GM06990 (cell line): ENCODE measurements around the gene BFSP2.

Experiments
- DNase-seq: peaks from one replicate; pipeline ENCODE4 v3.0.0-alpha.2; 2011; ENCODE audit not compliant: insufficient read length; ENCODE audit errors: extremely low read depth
- H3K27me3 ChIP-seq: replicated peaks from 2 replicates; pipeline ENCODE4 v1.6.0; 2011; ENCODE audit warnings: low read length; ENCODE audit not compliant: control insufficient read depth, insufficient read depth
- H3K36me3 ChIP-seq: 2 replicates; pipeline ENCODE4 v1.5.1; 2011; ENCODE audit warnings: low read length; ENCODE audit not compliant: control insufficient read depth, insufficient read depth
- H3K4me3 ChIP-seq: replicated peaks from 2 replicates; pipeline ENCODE4 v1.5.1; 2011; ENCODE audit warnings: low read depth, mild to moderate bottlenecking, control low read depth, low read length
- CTCF ChIP-seq: IDR thresholded peaks from 2 replicates; pipeline ENCODE4 v1.5.1; 2011; ENCODE audit warnings: low read length, control low read depth, mild to moderate bottlenecking, inconsistent platforms; ENCODE audit not compliant: insufficient read depth, poor library complexity, severe bottlenecking

The BFSP2 gene

DNA sequence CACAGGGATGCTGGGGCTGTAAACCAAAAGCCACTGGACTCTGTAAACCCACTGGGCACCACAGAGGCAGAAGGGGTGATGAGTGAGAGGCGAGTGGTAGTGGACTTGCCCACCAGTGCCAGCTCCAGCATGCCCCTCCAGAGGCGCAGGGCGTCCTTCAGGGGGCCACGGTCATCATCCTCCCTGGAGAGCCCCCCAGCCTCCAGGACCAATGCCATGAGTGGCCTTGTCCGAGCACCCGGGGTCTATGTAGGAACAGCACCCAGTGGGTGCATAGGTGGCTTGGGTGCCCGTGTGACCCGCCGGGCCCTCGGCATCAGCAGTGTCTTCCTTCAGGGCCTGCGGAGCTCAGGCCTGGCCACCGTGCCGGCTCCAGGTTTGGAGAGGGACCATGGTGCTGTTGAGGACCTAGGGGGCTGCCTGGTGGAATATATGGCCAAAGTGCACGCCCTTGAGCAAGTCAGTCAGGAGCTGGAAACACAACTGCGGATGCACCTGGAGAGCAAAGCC lies at the start of gene BFSP2:
Gene BFSP2, plus strand, starts transcription at position 51 of the 510 bp plus-strand sequence. Its CDS starts 28 bp downstream, at position 79.
- no peaks in the 10 kb centered on the region for H3K27me3 ChIP-seq
- no peak for TF ChIP-seq CTCF
- no peak within 1 kb of the TSS for H3K4me3 ChIP-seq
- H3K36me3 ChIP-seq: no peaks in the 10 kb centered on the region
- no peak for DNase-seq

DNA sequence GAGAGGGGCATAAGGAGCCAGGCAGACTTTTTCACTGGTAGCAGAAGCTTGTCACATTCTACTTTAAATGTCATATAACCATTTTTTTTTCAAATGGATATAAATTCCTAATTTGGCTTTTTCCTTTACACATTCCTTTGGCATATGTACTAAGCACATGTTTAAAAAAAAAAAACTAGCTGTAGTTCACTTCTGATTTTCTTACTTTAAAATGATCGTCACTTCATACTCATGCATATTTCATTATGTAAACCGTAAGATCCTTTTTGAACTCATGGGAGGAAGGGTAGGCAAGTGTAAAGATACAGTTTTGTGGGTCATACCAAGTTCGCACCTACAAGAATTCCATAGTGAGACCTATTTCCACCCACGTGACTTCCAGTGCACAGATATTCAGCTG lies 45.1 kb upstream of the BFSP2 start:
- no peak for DNase-seq
- Histone ChIP-seq H3K36me3 (no peaks in the 10 kb centered on the region), H3K4me3 (no peak overlapping the region), H3K27me3 (no peaks in the 10 kb centered on the region)
- no peak for TF ChIP-seq CTCF

DNA sequence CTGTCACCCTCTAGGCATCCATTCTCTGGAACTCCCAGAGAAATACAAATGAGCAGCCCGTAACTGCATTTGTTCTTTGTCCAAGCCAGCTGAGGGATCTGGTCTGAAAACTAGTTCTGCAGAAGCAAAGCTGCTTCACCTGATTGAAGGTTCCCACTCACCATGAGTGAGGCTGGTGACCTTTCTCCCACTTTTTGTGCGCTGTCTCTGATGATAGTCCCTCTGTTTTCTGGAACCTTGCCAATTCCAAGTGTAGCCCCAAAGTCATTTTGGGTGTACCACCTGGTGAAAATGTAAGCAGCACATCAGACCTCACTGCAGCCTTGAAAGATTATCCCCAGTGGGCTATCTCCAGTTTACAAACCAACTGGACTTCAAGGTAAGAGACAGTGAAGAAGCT lies 39.4 kb upstream of the BFSP2 start:
- H3K27me3 ChIP-seq: no peaks in the 10 kb centered on the region
- H3K36me3 ChIP-seq: no peaks in the 10 kb centered on the region
- no peak for DNase-seq
- no peak overlapping the region for H3K4me3 ChIP-seq
- TF ChIP-seq CTCF: no peak

DNA sequence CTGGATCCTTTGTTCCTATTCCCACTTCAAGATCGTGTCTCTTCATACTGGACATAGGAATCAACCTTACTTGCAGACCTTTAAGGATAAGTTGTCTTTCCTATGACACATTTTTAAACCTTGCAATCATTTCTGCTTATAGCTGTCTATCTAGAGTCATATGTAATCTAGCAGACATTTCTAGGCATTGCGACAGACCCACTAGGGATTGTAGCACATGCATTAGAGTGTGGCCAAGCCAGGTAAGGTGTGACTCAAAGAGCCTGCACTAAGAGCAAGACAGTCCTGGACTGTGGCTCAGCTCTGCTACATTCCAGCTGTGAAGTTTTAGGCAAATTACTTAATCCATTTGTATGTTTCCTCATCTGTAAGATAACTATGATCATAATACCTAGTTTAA lies 38.8 kb upstream of the BFSP2 start:
- Histone ChIP-seq H3K4me3 (no peak overlapping the region), H3K36me3 (no peaks in the 10 kb centered on the region), H3K27me3 (no peaks in the 10 kb centered on the region)
- DNase-seq: no peak
- no peak for TF ChIP-seq CTCF

GRCh38 chr3:133361435-133361834 lies 38.4 kb upstream of the BFSP2 start:
- Histone ChIP-seq H3K4me3 (no peak overlapping the region), H3K27me3 (no peaks in the 10 kb centered on the region), H3K36me3 (no peaks in the 10 kb centered on the region)
- TF ChIP-seq CTCF: no peak
- no peak for DNase-seq

GRCh38 chr3:133362539-133362938 lies 37.3 kb upstream of the BFSP2 start:
- H3K36me3 ChIP-seq: no peaks in the 10 kb centered on the region
- no peaks in the 10 kb centered on the region for H3K27me3 ChIP-seq
- no peak for DNase-seq
- no peak for TF ChIP-seq CTCF
- H3K4me3 ChIP-seq: no peak overlapping the region
